Naive thymus-derived CD4-positive, alpha-beta T cell (primary cell): ENCODE results near the gene LYG1. TPM values are rescaled to one million over a fixed set of nuclear protein-coding genes. Genes with fewer than 3 reads are reported as not detected.

Experiments used
- ATAC-seq: fragments of 150-1000 bp; cut with Tn5 transposase; 2 replicates; pipeline ENCODE4 v1.10.0; 2021; ENCODE audit warnings: mild to moderate bottlenecking, moderate library complexity
- CTCF ChIA-PET: fragments of 350-600 bp; sonication (Branson Sonifier 250); formaldehyde crosslinking; loops from one replicate; lab custom pipeline; 2021; ENCODE audit warnings: antibody characterized with exemption; lab: Charles Lee
- POLR2A ChIA-PET: fragments of 350-600 bp; sonication (Branson Sonifier 250); formaldehyde crosslinking; loops from one replicate; lab custom pipeline; 2021; ENCODE audit warnings: antibody characterized with exemption, inconsistent platforms; lab: Charles Lee
- DNase-seq, 9 donors: peaks; one replicate each; pipeline versions ENCODE4 v3.0.0 to v3.0.0-alpha.2; 2020 to 2022; ENCODE audit warnings: mixed read lengths in 1 of 9
- H3K27ac ChIP-seq: one replicate; pipeline ENCODE4 v1.7.0; 2013; ENCODE audit warnings: mild to moderate bottlenecking, low read depth, low read length, moderate library complexity
- H3K27me3 ChIP-seq, 2 donors: one replicate each; pipeline ENCODE4 v1.7.0; 2013; ENCODE audit warnings: low read length in 2 of 2, mild to moderate bottlenecking in 2 of 2, moderate library complexity in 2 of 2; ENCODE audit not compliant: control insufficient read depth in 2 of 2, insufficient read depth in 2 of 2
- H3K36me3 ChIP-seq, 3 experiments: 1 replicate in 2 of 3; 2 replicates in 1 of 3; pipeline ENCODE4 v1.7.0; 2013; ENCODE audit warnings: low read length in 3 of 3, mild to moderate bottlenecking in 3 of 3, moderate library complexity in 1 of 3; ENCODE audit not compliant: insufficient read depth in 3 of 3, control insufficient read depth in 2 of 3
- H3K4me1 ChIP-seq, 2 donors: one replicate each; pipeline ENCODE4 v1.7.0; 2013; ENCODE audit warnings: low read length in 2 of 2, mild to moderate bottlenecking in 2 of 2, moderate library complexity in 1 of 2; ENCODE audit not compliant: control insufficient read depth in 2 of 2, insufficient read depth in 2 of 2
- H3K4me3 ChIP-seq: 2 replicates; pipeline ENCODE4 v1.7.0; 2013; ENCODE audit warnings: mild to moderate bottlenecking, low read length
- H3K9me3 ChIP-seq, 3 experiments: 1 replicate in 2 of 3; 2 replicates in 1 of 3; pipeline ENCODE4 v1.7.0; 2013; ENCODE audit warnings: low read length in 3 of 3; ENCODE audit not compliant: control insufficient read depth in 2 of 3
- H3K27ac Mint-ChIP-seq, 9 donors: one replicate each; pipeline ENCODE4 v1.8.0; 2020 to 2022; ENCODE audit warnings: mixed read lengths in 9 of 9, mild to moderate bottlenecking in 8 of 9, moderate library complexity in 5 of 9, inconsistent platforms in 2 of 9
- H3K27me3 Mint-ChIP-seq, 5 donors: one replicate each; pipeline ENCODE4 v1.8.0; 2021 to 2022; ENCODE audit warnings: mixed read lengths in 5 of 5, mild to moderate bottlenecking in 1 of 5
- H3K36me3 Mint-ChIP-seq, 5 donors: one replicate each; pipeline ENCODE4 v1.8.0; 2020 to 2022; ENCODE audit warnings: mixed read lengths in 5 of 5, mild to moderate bottlenecking in 3 of 5, inconsistent platforms in 1 of 5
- H3K4me1 Mint-ChIP-seq, 7 donors: one replicate each; pipeline ENCODE4 v1.8.0; 2020 to 2022; ENCODE audit warnings: mixed read lengths in 7 of 7, mild to moderate bottlenecking in 3 of 7, inconsistent platforms in 1 of 7
- H3K4me3 Mint-ChIP-seq, 10 donors: one replicate each; pipeline ENCODE4 v1.8.0; 2020 to 2022; ENCODE audit warnings: mild to moderate bottlenecking in 10 of 10, mixed read lengths in 10 of 10, moderate library complexity in 6 of 10, inconsistent platforms in 2 of 10
- H3K9me3 Mint-ChIP-seq, 11 donors: one replicate each; pipeline ENCODE4 v1.8.0; 2020 to 2022; ENCODE audit warnings: mixed read lengths in 11 of 11, mild to moderate bottlenecking in 4 of 11, inconsistent platforms in 1 of 11, moderate library complexity in 1 of 11
- intact Hi-C, 2 donors: fragments of 100-400 bp; cut with micrococcal nuclease; formaldehyde crosslinking; loops; one replicate each; pipeline ENCODE4 v1.15.1; 2023
- polyA plus RNA-seq, 2 donors: library from polyadenylated mRNA; unstranded; fragments of 300-500 nt; fragmentation: Illumina TruSeq; gene quantifications; one replicate each; pipeline ENCODE4 v1.2.3, GENCODE V29; 2021
- total RNA-seq, 6 experiments: library from RNA in 5 of 6; stranded (reverse) in 5 of 6; gene quantifications; 1 replicate in 5 of 6; 2 replicates in 1 of 6; pipeline ENCODE4 v1.2.3 and lab custom pipeline; 2021 to 2026

LYG1 gene
- total and polyA plus RNA-seq, 7 experiments from 2014 or later = 0.56 to 3.6 (median 2.9) TPM; not detected in 1

DNA sequence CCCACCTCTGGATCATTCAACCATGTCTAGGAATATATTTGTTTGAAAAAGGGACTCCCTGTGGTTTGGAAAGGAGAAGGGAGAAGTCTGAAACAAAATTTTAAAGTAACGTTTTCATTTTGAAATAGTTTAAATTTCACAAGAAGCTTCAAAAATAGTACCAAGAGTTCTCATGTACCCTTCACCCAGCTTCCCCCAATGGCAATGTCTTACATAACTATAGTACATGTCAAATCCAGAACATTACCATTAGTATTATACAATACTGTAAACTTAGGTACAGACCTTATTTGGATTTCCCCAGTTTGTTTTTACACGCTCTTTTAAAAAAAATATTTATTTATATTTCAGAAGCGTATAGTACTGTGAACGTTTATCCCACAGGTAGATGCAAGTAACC, 41.5 kb downstream of the LYG1 start:
- Histone ChIP-seq H3K9me3 (no peaks in the 10 kb centered on the region), H3K4me1 (no peaks in the 10 kb centered on the region), H3K27ac (no peak overlapping the region), H3K36me3 (no peaks in the 10 kb centered on the region), H3K4me3 (no peak overlapping the region), H3K27me3 (no peaks in the 10 kb centered on the region)
- ChIA-PET POLR2A (no interaction called here), CTCF (no interaction called here)
- no peak for DNase-seq
- Mint-ChIP-seq H3K9me3 (peaks cover 0 to 7% (median 0%) of the 10 kb centered on the region in 11 donors), H3K4me3 (no peak overlapping the region), H3K36me3 (peaks cover 0 to 23% (median 7%) of the 10 kb centered on the region in 5 donors), H3K27me3 (peaks cover 0 to under 1% (median 0%) of the 10 kb centered on the region in 5 donors), H3K27ac (no peak overlapping the region), H3K4me1 (peaks cover 0 to 2% (median 0%) of the 10 kb centered on the region in 7 donors)
- intact Hi-C loops = no loop called here
- ATAC-seq = no peak

DNA sequence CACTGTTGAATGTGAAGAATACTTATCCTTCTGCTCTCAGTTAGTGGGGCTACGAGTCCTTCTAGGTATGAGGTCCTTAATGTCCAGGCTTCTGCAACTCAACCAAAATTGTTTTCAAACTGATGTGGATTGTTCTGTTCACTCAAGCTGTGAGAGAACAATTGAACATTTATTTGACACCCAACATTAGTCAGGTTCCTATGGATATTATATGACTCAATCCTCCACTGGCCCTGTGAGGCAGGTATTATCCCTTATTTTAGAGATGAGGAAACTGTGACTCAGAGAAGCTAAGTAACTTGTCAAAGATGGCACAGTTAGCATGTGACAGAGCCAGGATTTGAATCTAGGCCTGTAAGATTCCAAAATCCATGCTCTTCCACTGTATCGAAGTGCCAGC, 44.3 kb downstream of the LYG1 start:
- H3K36me3 Mint-ChIP-seq = peaks cover 0 to 14% (median 3%) of the 10 kb centered on the region in 5 donors
- Histone ChIP-seq H3K27ac (no peak overlapping the region), H3K9me3 (no peaks in the 10 kb centered on the region), H3K4me3 (no peak overlapping the region), H3K4me1 (no peaks in the 10 kb centered on the region), H3K27me3 (no peaks in the 10 kb centered on the region), H3K36me3 (no peaks in the 10 kb centered on the region)
- ATAC-seq (no peak), DNase-seq (no peak)
- no peak overlapping the region for H3K4me3 Mint-ChIP-seq
- CTCF ChIA-PET = no interaction called here
- H3K27ac Mint-ChIP-seq = no peak overlapping the region
- H3K9me3 Mint-ChIP-seq = peaks cover 0 to 7% (median 0%) of the 10 kb centered on the region in 11 donors
- intact Hi-C loops = no loop called here
- POLR2A ChIA-PET = no interaction called here
- no peaks in the 10 kb centered on the region for H3K27me3 Mint-ChIP-seq
- peaks cover 0 to 2% (median 0%) of the 10 kb centered on the region in 7 donors for H3K4me1 Mint-ChIP-seq

DNA sequence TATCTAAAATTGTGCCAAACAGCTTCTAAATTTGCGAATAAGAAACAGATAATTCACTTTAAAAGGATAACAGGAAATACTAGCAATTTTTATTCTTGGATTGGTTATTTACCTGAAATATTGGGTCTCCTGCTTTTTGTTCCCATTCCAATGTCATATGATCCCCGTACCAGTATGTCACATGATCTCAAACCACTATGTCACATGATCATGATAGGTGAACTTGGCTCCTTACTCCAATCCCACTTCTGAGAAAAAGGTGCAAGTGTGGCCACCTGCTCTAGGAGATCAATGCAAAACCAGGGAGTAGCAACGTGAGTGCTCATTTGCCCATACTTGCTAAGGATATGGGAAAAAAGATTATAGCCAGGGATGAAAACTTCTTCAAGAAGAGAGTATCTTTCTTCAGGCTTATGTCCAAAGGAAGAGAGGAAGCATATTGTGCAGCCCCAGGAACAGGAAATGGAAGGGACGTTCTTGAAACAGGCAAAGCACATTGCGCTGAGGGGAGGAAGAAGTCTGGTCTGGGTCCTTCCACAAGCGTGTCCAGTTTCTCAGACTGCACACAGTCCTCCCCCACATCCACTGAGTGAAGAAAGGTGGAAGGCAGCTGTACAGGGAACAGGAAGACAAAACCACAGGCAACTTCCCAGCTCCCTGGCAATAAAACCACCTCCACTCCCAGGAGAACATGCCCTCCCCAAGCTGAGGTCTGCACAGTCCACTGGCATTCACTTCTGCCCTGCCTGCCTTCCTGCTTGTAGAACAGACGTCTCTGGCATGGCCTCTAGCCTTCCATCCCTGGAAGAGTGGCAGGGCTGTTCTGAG, 45.3 kb downstream of the LYG1 start, which contains the start of gene LYG2:
Gene LYG2, minus strand, starts transcription at position 176 of the 828 bp plus-strand sequence. CDS start 1,406 bp downstream, outside the sequence.
- H3K4me3 Mint-ChIP-seq = no peak within 1 kb of the TSS
- Histone ChIP-seq H3K4me1 (no peaks in the 10 kb centered on the region), H3K27me3 (no peaks in the 10 kb centered on the region), H3K27ac (no peak within 1 kb of the TSS), H3K36me3 (no peaks in the 10 kb centered on the region), H3K4me3 (no peak within 1 kb of the TSS), H3K9me3 (no peaks in the 10 kb centered on the region)
- H3K27me3 Mint-ChIP-seq = no peaks in the 10 kb centered on the region
- no peak within 1 kb of the TSS for H3K27ac Mint-ChIP-seq
- H3K9me3 Mint-ChIP-seq = peaks cover 0 to 7% (median 0%) of the 10 kb centered on the region in 11 donors
- ATAC-seq (no peak), DNase-seq (no peak)
- peaks cover 0 to 12% (median 7%) of the 10 kb centered on the region in 5 donors for H3K36me3 Mint-ChIP-seq
- ChIA-PET POLR2A (no interaction called here), CTCF (no interaction called here)
- intact Hi-C loops = no loop called here
- peaks cover 0 to 2% (median 0%) of the 10 kb centered on the region in 7 donors for H3K4me1 Mint-ChIP-seq

DNA sequence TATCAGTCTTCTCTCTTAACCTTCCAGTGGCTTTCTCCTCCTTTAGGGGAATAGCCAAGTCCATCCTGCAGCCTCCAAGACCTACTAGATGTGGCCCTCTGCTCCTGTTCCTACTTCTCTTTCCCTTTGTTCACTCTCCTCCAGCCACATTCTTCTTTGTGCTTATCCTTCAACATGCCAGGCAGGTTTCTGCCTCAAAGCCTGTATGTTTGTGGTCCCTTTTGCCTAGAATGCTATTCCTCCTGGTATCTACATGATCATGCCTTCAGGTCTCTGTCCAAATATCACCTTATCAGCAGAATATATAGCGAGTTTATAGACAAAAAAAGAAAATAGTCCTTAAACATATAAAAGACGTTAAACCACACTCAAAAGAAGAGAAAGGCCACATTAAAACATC, 51.0 kb downstream of the LYG1 start:
- Mint-ChIP-seq H3K4me1 (no peaks in the 10 kb centered on the region), H3K9me3 (peaks cover 0 to 11% (median 5%) of the 10 kb centered on the region in 11 donors), H3K4me3 (no peak overlapping the region), H3K36me3 (peaks cover 0 to 26% (median 23%) of the 10 kb centered on the region in 5 donors), H3K27ac (no peak overlapping the region), H3K27me3 (no peaks in the 10 kb centered on the region)
- intact Hi-C loops = no loop called here
- Histone ChIP-seq H3K36me3 (no peaks in the 10 kb centered on the region), H3K27ac (no peak overlapping the region), H3K4me3 (no peak overlapping the region), H3K9me3 (no peaks in the 10 kb centered on the region), H3K27me3 (no peaks in the 10 kb centered on the region), H3K4me1 (no peaks in the 10 kb centered on the region)
- CTCF ChIA-PET = no interaction called here
- POLR2A ChIA-PET = no interaction called here
- ATAC-seq (no peak), DNase-seq (no peak)

DNA sequence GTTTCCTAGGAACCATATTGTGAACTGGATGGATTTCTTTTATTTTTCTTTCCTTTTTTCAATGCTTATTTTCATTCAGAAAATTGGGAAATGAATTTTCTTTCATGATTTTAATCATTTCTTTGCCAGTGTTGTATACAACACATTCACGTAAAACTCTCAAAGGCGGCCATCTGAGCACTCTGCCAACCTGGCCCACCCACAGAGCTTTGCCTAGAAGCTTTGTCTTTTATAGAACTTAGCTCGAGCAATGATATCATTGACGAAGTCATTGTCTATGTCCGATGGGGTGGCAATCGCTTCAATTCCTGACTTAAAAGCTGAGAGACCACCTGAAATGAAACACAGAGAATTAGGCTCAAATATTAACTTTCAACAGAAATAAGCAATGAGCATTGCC, 58.8 kb downstream of the LYG1 start:
- POLR2A ChIA-PET = no interaction called here
- intact Hi-C loops = no loop called here

DNA sequence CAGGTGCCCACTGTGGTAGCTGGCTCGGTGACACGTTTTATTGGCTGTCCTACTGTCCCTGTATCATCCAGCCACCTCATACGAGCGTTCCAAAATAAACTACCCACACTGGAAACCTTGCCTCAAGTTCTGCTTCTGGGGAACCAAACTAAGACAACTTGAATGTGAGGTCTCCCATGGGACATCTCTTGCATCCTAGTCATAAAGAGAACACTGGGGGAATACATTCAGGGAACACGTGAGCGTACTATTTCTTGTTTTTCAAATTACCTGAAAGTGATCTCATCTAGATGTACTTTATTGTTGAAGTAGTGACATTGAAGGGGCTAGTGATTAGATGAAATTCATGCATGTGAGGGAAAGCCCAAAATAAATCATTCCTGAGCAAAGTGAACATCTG, 60.6 kb downstream of the LYG1 start:
- Mint-ChIP-seq H3K4me3 (no peak overlapping the region), H3K27ac (no peak overlapping the region), H3K4me1 (peaks cover 0 to 4% (median 0%) of the 10 kb centered on the region in 7 donors), H3K36me3 (peaks cover 0 to 34% (median 4%) of the 10 kb centered on the region in 5 donors), H3K9me3 (peaks cover 0 to 2% (median 0%) of the 10 kb centered on the region in 11 donors), H3K27me3 (no peaks in the 10 kb centered on the region)
- Histone ChIP-seq H3K27ac (no peak overlapping the region), H3K4me1 (no peaks in the 10 kb centered on the region), H3K4me3 (no peak overlapping the region), H3K27me3 (no peaks in the 10 kb centered on the region), H3K9me3 (no peaks in the 10 kb centered on the region), H3K36me3 (no peaks in the 10 kb centered on the region)
- intact Hi-C loops = no loop called here
- DNase-seq (no peak), ATAC-seq (no peak)
- CTCF ChIA-PET = no interaction called here
- POLR2A ChIA-PET = no interaction called here

More for the DNA sequence above, 58.8 kb downstream of the LYG1 start:
- ATAC-seq = no peak
- Histone ChIP-seq H3K36me3 (no peaks in the 10 kb centered on the region), H3K9me3 (no peaks in the 10 kb centered on the region), H3K27me3 (no peaks in the 10 kb centered on the region), H3K27ac (no peak overlapping the region), H3K4me1 (no peaks in the 10 kb centered on the region), H3K4me3 (no peak overlapping the region)
- Mint-ChIP-seq H3K27me3 (no peaks in the 10 kb centered on the region), H3K27ac (no peak overlapping the region), H3K9me3 (peaks cover 0 to 10% (median 0%) of the 10 kb centered on the region in 11 donors), H3K4me1 (peaks cover 0 to 4% (median 0%) of the 10 kb centered on the region in 7 donors), H3K4me3 (no peak overlapping the region), H3K36me3 (peaks cover 0 to 35% (median 16%) of the 10 kb centered on the region in 5 donors)
- no peak for DNase-seq
- CTCF ChIA-PET = no interaction called here
